CD14-positive monocyte (primary cell): ENCODE results near the gene PCBP1. TPM values are rescaled to one million over a fixed set of nuclear protein-coding genes. Genes with fewer than 3 reads are reported as not detected.
"Not testable (repeated sequence)": the region's sequence is repeated elsewhere in the genome, so short reads cannot be mapped to it uniquely, and the experiment has no call there.

Experiments used
- DNase-seq, 3 donors: peaks; one replicate each; pipeline ENCODE4 v3.0.0-alpha.2; 2011 to 2022
- H2AFZ ChIP-seq: 2 replicates; pipeline ENCODE4 v1.6.0; 2012; ENCODE audit warnings: mild to moderate bottlenecking, low read depth, low read length, inconsistent platforms; ENCODE audit not compliant: insufficient read depth, poor library complexity, severe bottlenecking
- H3K27ac ChIP-seq, 2 donors: 1 replicate in 1 of 2; 2 replicates in 1 of 2; pipeline ENCODE4 v1.5.1; 2012 to 2013; ENCODE audit warnings: low read length in 2 of 2, control low read depth in 1 of 2, inconsistent platforms in 1 of 2, low read depth in 1 of 2, mild to moderate bottlenecking in 1 of 2
- H3K27me3 ChIP-seq, 2 donors: one replicate each; pipeline versions ENCODE4 v1.6.0 to v1.6.1; 2011 to 2013; ENCODE audit warnings: low read length in 2 of 2; ENCODE audit not compliant: control insufficient read depth in 2 of 2, insufficient read depth in 2 of 2
- H3K36me3 ChIP-seq, 2 donors: replicated peaks in 1 of 2; 1 replicate in 1 of 2; 2 replicates in 1 of 2; pipeline versions ENCODE4 v1.5.1 to v1.6.1; 2012 to 2013; ENCODE audit warnings: low read length in 2 of 2, control low read depth in 1 of 2, inconsistent platforms in 1 of 2, mild to moderate bottlenecking in 1 of 2; ENCODE audit not compliant: insufficient read depth in 2 of 2, control insufficient read depth in 1 of 2
- H3K4me1 ChIP-seq, 2 donors: 1 replicate in 1 of 2; 2 replicates in 1 of 2; pipeline versions ENCODE4 v1.5.1 to v1.6.1; 2012 to 2013; ENCODE audit warnings: low read length in 2 of 2, control low read depth in 1 of 2, inconsistent platforms in 1 of 2, mild to moderate bottlenecking in 1 of 2, moderate library complexity in 1 of 2; ENCODE audit not compliant: insufficient read depth in 2 of 2, control insufficient read depth in 1 of 2
- H3K4me2 ChIP-seq: replicated peaks from 2 replicates; pipeline ENCODE3; 2012; ENCODE audit warnings: low read length, moderate library complexity, mild to moderate bottlenecking; ENCODE audit not compliant: poor library complexity, severe bottlenecking; ENCODE audit errors: extremely low read depth
- H3K4me3 ChIP-seq, 3 experiments: fragments of 200-600 bp in 1 of 3; sonication (generic) in 1 of 3; replicated peaks in 1 of 3; 1 replicate in 2 of 3; 2 replicates in 1 of 3; pipeline ENCODE4 v1.5.1; 2011 to 2013; ENCODE audit warnings: low read length in 3 of 3, mild to moderate bottlenecking in 3 of 3, control low read depth in 2 of 3, low read depth in 2 of 3, inconsistent platforms in 1 of 3, moderate library complexity in 1 of 3
- H3K79me2 ChIP-seq: 2 replicates; pipeline ENCODE4 v1.6.0; 2012; ENCODE audit warnings: mild to moderate bottlenecking, control low read depth, inconsistent platforms, low read length, moderate library complexity; ENCODE audit not compliant: insufficient read depth
- H3K9ac ChIP-seq: 2 replicates; pipeline ENCODE4 v1.6.0; 2017; ENCODE audit warnings: low read length, mild to moderate bottlenecking; ENCODE audit not compliant: insufficient read depth, poor library complexity, severe bottlenecking
- H3K9me3 ChIP-seq, 2 donors: replicated peaks in 1 of 2; 1 replicate in 1 of 2; 2 replicates in 1 of 2; pipeline versions ENCODE4 v1.5.1 to v1.6.1; 2012 to 2013; ENCODE audit warnings: low read length in 2 of 2, control low read depth in 1 of 2; ENCODE audit not compliant: control insufficient read depth in 1 of 2, insufficient read depth in 1 of 2
- H4K20me1 ChIP-seq: 2 replicates; pipeline ENCODE4 v1.6.0; 2012; ENCODE audit warnings: mild to moderate bottlenecking, low read length, control low read depth, moderate library complexity; ENCODE audit not compliant: insufficient read depth
- H3K27ac Mint-ChIP-seq, 7 donors: one replicate each; pipeline ENCODE4 v1.8.0; 2020; ENCODE audit warnings: mild to moderate bottlenecking in 7 of 7, mixed read lengths in 7 of 7, moderate library complexity in 6 of 7, inconsistent platforms in 2 of 7
- H3K27me3 Mint-ChIP-seq, 3 donors: one replicate each; pipeline ENCODE4 v1.8.0; 2021 to 2022; ENCODE audit warnings: low read depth in 3 of 3, mild to moderate bottlenecking in 3 of 3, mixed read lengths in 3 of 3, moderate library complexity in 3 of 3, inconsistent platforms in 1 of 3
- H3K36me3 Mint-ChIP-seq, 2 donors: one replicate each; pipeline ENCODE4 v1.8.0; 2020; ENCODE audit warnings: mixed read lengths in 2 of 2, inconsistent platforms in 1 of 2, mild to moderate bottlenecking in 1 of 2
- H3K4me1 Mint-ChIP-seq: one replicate; pipeline ENCODE4 v1.8.0; 2020; ENCODE audit warnings: mild to moderate bottlenecking, mixed read lengths
- H3K4me3 Mint-ChIP-seq, 2 donors: one replicate each; pipeline ENCODE4 v1.8.0; 2020; ENCODE audit warnings: mild to moderate bottlenecking in 2 of 2, mixed read lengths in 2 of 2, moderate library complexity in 1 of 2
- H3K9me3 Mint-ChIP-seq, 7 donors: one replicate each; pipeline ENCODE4 v1.8.0; 2020 to 2022; ENCODE audit warnings: mixed read lengths in 7 of 7, mild to moderate bottlenecking in 6 of 7, moderate library complexity in 6 of 7, inconsistent platforms in 2 of 7
- WGBS: methylation state at CpG from one replicate; pipeline ENCODE4 v1.1.5; 2013; ENCODE audit warnings: missing lambda C conversion rate; ENCODE audit not compliant: insufficient coverage; 5-methylcytosine and 5-hydroxymethylcytosine counted together
- intact Hi-C, 2 donors: fragments of 100-400 bp; cut with micrococcal nuclease; formaldehyde crosslinking; loops; one replicate each; pipeline versions ENCODE4 v1.15.0 to v1.15.1; 2023
- polyA plus RNA-seq, 3 donors: library from polyadenylated mRNA; depleted of rRNA in 1 of 3; unstranded in 2 of 3; stranded (reverse) in 1 of 3; fragments of 300-500 nt in 2 of 3; fragments of >200 nt in 1 of 3; fragmentation: Illumina TruSeq in 2 of 3; gene quantifications; 1 replicate in 2 of 3; 2 replicates in 1 of 3; pipeline ENCODE4 v1.2.3, GENCODE V29; 2012 to 2021
- TF ChIP-seq, protein P1 (sequence below): fragments of 200-600 bp; IDR thresholded peaks from one replicate; pipeline ENCODE4 v1.8.0; 2022; ENCODE audit warnings: antibody characterized with exemption, mild to moderate bottlenecking

The PCBP1 gene
- polyA plus RNA-seq, 3 donors: 178 to 299 (median 194) TPM

DNA sequence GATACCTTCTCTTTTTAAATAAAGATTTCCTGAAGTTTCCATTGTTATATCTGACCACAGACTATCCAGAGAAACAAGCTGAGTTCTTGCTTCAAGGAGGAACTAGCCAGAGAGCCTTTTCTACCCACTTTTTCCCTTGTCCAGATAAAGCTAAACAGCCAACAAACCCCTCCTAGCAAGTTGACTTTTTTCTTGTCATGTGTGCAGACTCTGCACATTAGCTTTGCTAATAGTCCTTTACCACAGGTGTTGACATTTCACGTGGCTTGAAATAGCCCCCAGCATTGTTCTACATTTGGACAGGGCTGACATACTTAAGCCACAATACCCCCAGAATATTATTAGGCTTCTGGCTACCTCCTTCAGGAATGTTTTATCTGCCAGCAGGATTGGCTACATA lies 40.7 kb downstream of the PCBP1 start:
- no peak for DNase-seq
- intact Hi-C loops: no loop called here
- peaks cover 0 to 4% (median 0%) of the 10 kb centered on the region in 3 donors for H3K27me3 Mint-ChIP-seq
- no peaks in the 10 kb centered on the region for H3K27me3 ChIP-seq
- H3K4me3 Mint-ChIP-seq: no peak overlapping the region
- peaks cover 59 to 74% of the 10 kb centered on the region in 2 donors for H3K4me1 ChIP-seq
- H4K20me1 ChIP-seq: no peaks in the 10 kb centered on the region
- peak overlapping the region in 1 of 2 donors; percentile 10 for H3K27ac ChIP-seq
- H3K27ac Mint-ChIP-seq: peak overlapping the region in 1 of 7 donors; percentile 15
- no peak overlapping the region for H2AFZ ChIP-seq
- no peaks in the 10 kb centered on the region for H3K79me2 ChIP-seq
- H3K4me2 ChIP-seq: no peak overlapping the region
- no peak overlapping the region for H3K4me3 ChIP-seq
- H3K36me3 ChIP-seq: no peaks in the 10 kb centered on the region
- WGBS: 0% methylated on average over 1 of the region's 1 CpG
- H3K9me3 Mint-ChIP-seq: no peaks in the 10 kb centered on the region
- H3K9ac ChIP-seq: no peak overlapping the region
- no peaks in the 10 kb centered on the region for H3K9me3 ChIP-seq
- H3K4me1 Mint-ChIP-seq: peaks cover 61% of the 10 kb centered on the region
- no peaks in the 10 kb centered on the region for H3K36me3 Mint-ChIP-seq
- TF ChIP-seq, protein P1, sequence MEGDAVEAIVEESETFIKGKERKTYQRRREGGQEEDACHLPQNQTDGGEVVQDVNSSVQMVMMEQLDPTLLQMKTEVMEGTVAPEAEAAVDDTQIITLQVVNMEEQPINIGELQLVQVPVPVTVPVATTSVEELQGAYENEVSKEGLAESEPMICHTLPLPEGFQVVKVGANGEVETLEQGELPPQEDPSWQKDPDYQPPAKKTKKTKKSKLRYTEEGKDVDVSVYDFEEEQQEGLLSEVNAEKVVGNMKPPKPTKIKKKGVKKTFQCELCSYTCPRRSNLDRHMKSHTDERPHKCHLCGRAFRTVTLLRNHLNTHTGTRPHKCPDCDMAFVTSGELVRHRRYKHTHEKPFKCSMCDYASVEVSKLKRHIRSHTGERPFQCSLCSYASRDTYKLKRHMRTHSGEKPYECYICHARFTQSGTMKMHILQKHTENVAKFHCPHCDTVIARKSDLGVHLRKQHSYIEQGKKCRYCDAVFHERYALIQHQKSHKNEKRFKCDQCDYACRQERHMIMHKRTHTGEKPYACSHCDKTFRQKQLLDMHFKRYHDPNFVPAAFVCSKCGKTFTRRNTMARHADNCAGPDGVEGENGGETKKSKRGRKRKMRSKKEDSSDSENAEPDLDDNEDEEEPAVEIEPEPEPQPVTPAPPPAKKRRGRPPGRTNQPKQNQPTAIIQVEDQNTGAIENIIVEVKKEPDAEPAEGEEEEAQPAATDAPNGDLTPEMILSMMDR: no peak

DNA sequence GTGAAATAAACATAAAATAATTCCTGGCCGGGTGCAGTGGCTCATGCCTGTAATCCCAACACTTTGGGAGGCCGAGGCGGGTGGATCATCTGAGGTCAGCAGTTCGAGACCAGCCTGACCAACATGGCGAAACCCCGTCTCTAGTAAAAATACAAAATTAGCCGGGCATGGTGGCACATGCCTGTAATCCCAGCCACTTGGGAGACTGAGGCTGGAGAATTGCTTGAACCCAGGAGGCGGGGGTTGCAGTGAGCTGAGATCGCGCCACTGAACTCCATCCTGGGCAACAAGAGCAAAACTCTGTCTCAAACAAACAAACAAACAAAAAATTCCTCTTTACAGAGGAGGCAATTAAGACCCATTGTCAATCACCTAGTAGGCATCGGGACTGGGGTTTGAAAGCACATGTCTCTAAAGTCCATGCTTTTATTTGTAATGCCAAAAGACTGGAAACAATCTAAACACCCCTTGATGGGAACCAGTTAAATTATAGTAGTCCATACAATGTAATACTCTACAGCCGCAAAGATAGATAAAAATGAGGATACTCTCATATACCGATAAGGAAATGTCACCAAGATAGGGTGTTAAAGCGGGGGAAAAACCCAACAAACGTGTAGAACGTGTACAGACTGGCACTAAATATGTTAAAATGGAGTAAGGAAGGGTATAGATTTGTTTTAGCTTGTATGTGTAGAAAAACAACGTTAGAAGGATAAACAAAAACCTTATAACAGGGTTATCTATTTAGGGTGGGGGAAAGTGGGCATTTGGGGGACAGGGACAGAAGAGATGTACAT lies 44.3 kb downstream of the PCBP1 start:
- H3K27me3 ChIP-seq, H3K36me3 Mint-ChIP-seq, H3K36me3 ChIP-seq, H3K9me3 ChIP-seq, intact Hi-C loops, H3K27me3 Mint-ChIP-seq, H3K79me2 ChIP-seq, H3K4me3 Mint-ChIP-seq, H4K20me1 ChIP-seq, DNase-seq, H3K9me3 Mint-ChIP-seq: not testable (repeated sequence)
- Histone ChIP-seq H2AFZ (peak overlapping the region; percentile 87), H3K4me1 (peaks cover 64 to 79% of the 10 kb centered on the region in 2 donors), H3K9ac (peak overlapping the region; percentile 62), H3K4me2 (peak overlapping the region; percentile 69), H3K27ac (peak overlapping the region; percentile 91 to 93), H3K4me3 (peak overlapping the region in 1 of 3 experiments; percentile 63)
- WGBS: 92% methylated on average over 10 of the region's 17 CpGs
- peak overlapping the region in 3 of 7 donors; percentile 43 to 98 (median 95) for H3K27ac Mint-ChIP-seq
- peaks cover 66% of the 10 kb centered on the region for H3K4me1 Mint-ChIP-seq
